ENCODE data around the gene GNB5.

The GNB5 gene

DNA sequence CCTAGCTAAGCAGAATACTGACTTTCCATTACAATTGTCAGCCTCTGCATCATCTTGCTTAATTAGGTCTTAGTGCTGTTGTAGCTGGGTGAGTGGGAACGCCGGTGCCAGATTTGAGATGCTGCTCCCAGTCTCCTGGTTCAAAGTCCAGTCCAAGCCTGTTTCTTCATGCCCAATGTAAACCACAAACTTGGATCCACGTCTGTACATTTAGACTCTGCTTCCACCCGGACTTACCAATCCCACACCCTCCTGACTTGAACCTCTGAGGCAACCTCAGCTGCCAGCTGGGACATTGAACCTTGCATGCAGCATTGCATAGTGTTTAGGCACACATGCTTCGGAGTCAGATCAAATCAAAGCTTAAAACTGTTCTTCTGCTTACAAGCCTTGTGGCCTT is 121.6 kb downstream of the GNB5 start:
- Histone ChIP-seq H3K36me3 (ENCODE audit: control insufficient read depth in 5 of 5, insufficient read depth in 5 of 5, low read length in 5 of 5) (peaks cover under 1 to 17% (median 7%) of the 10 kb centered on the region in 5 donors), H3K27ac (ENCODE audit: low read depth, low read length) (no peak overlapping the region), H3K4me3 (ENCODE audit: low read depth in 1 of 5, low read length in 5 of 5) (no peak overlapping the region), H3K4me1 (ENCODE audit: control insufficient read depth in 5 of 5, insufficient read depth in 5 of 5, low read length in 5 of 5) (no peaks in the 10 kb centered on the region), H3K27me3 (ENCODE audit: control insufficient read depth in 5 of 5, insufficient read depth in 4 of 5, low read length in 5 of 5) (no peaks in the 10 kb centered on the region), H3K9me3 (ENCODE audit: control insufficient read depth in 5 of 5, low read length in 5 of 5) (no peaks in the 10 kb centered on the region), H3K9ac (ENCODE audit: low read length in 5 of 5) (no peak overlapping the region)

DNA sequence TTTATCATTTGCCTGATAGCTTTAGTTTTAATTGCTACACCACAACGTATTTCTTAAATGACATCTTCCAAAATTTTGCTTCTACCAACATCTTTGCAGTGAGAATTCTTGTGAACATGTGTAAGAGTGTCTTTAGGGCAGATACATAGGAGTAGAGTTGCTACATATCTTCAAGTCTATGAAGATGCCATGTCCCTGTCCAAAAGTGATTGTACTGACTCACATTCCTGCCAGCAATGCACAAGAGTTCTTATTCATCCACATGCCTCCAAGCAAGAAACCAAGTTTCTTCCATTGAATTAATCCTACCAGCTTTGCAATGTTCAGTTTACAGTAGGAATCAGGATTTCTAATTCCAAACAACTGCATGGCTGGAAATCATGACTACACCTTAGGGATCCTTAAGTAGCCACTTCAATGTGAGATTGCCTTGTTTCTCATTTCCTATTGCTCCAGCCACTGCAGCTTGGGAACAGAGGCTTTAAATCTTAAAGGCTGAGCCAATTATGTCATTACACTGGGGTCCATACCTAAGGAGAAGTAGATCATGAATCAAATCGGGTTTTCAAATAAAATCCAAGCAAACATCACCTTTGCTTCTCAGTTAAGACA is 123.1 kb downstream of the GNB5 start:
- Histone ChIP-seq H3K27ac (ENCODE audit: low read depth, low read length) (no peak overlapping the region), H3K4me3 (ENCODE audit: low read depth in 1 of 5, low read length in 5 of 5) (no peak overlapping the region), H3K9me3 (ENCODE audit: control insufficient read depth in 5 of 5, low read length in 5 of 5) (no peaks in the 10 kb centered on the region), H3K36me3 (ENCODE audit: control insufficient read depth in 5 of 5, insufficient read depth in 5 of 5, low read length in 5 of 5) (peaks cover 11 to 30% (median 18%) of the 10 kb centered on the region in 5 donors), H3K9ac (ENCODE audit: low read length in 5 of 5) (no peak overlapping the region), H3K4me1 (ENCODE audit: control insufficient read depth in 5 of 5, insufficient read depth in 5 of 5, low read length in 5 of 5) (no peaks in the 10 kb centered on the region), H3K27me3 (ENCODE audit: control insufficient read depth in 5 of 5, insufficient read depth in 4 of 5, low read length in 5 of 5) (no peaks in the 10 kb centered on the region)

DNA sequence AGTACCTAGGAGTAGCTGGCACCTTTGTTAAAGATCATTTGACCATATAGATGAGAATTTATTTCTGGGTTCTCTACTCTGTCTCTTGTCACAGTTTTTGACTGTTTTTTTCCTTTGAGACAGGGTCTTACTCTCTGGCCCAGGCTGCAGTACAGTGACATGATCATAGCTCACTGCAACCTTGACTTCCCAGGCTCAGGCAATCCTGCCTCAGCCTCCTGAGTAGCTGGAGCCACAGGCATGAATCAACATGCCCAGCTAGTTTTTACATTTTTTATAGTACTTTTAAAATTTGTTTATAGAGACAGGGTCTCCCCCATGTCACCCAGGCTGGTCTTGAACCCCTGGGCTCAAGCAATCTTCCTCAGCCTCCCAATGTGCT is 123.7 kb downstream of the GNB5 start:
- Histone ChIP-seq H3K27ac (ENCODE audit: low read depth, low read length) (no peak overlapping the region), H3K27me3 (ENCODE audit: control insufficient read depth in 5 of 5, insufficient read depth in 4 of 5, low read length in 5 of 5) (no peaks in the 10 kb centered on the region), H3K36me3 (ENCODE audit: control insufficient read depth in 5 of 5, insufficient read depth in 5 of 5, low read length in 5 of 5) (peaks cover 15 to 30% (median 23%) of the 10 kb centered on the region in 5 donors), H3K4me3 (ENCODE audit: low read depth in 1 of 5, low read length in 5 of 5) (no peak overlapping the region), H3K4me1 (ENCODE audit: control insufficient read depth in 5 of 5, insufficient read depth in 5 of 5, low read length in 5 of 5) (no peaks in the 10 kb centered on the region), H3K9ac (ENCODE audit: low read length in 5 of 5) (no peak overlapping the region), H3K9me3 (ENCODE audit: control insufficient read depth in 5 of 5, low read length in 5 of 5) (no peaks in the 10 kb centered on the region)

DNA sequence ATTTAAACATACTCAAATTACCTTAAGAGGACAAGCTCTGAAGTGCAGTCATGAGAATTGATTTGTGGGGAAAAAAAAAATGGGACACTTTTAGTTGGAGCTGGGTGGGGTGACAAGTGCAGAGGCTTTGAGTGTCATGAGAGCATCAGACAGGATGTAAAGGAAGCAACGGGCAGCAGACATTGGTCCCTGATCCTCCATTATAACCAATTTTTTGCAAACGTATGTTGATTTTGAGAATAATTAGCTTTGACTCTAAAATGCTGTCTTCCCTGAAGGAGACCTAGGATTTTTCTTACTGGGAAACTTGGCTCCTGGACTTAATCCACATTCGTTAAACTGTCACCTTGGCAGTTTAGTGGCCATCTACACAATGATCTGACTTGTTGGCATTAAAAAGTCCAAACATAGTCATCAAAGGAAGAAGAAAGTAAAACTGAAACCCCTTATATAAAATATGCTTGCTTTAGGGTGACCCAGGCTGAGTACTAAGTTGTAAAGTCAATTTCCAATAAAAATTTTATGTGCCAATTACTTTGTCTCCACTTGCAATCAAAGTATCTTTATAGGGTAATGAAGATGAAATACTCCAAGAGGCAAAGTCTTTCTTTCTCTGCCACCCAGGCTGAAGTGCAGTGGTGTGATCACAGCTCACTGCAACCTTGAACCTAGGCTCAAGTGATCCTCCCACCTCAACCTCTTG is 124.2 kb downstream of the GNB5 start:
- no peak overlapping the region for H3K4me3 ChIP-seq (ENCODE audit: low read depth in 1 of 5, low read length in 5 of 5)
- H3K9me3 ChIP-seq (ENCODE audit: control insufficient read depth in 5 of 5, low read length in 5 of 5), result no peaks in the 10 kb centered on the region
- H3K27ac ChIP-seq (ENCODE audit: low read depth, low read length), result no peak overlapping the region
- no peaks in the 10 kb centered on the region for H3K27me3 ChIP-seq (ENCODE audit: control insufficient read depth in 5 of 5, insufficient read depth in 4 of 5, low read length in 5 of 5)
- no peaks in the 10 kb centered on the region for H3K4me1 ChIP-seq (ENCODE audit: control insufficient read depth in 5 of 5, insufficient read depth in 5 of 5, low read length in 5 of 5)
- peaks cover 18 to 31% (median 29%) of the 10 kb centered on the region in 5 donors for H3K36me3 ChIP-seq (ENCODE audit: control insufficient read depth in 5 of 5, insufficient read depth in 5 of 5, low read length in 5 of 5)
- H3K9ac ChIP-seq (ENCODE audit: low read length in 5 of 5), result no peak overlapping the region
